Neutrophil (primary cell): ENCODE measurements around the gene HS1BP3.

Source experiments
- H3K27ac ChIP-seq: fragments of 200-600 bp; sonication (generic); 2 replicates; pipeline ENCODE4 v1.5.1; 2016; ENCODE audit warnings: mild to moderate bottlenecking, moderate library complexity
- H3K27me3 ChIP-seq: fragments of 200-600 bp; sonication (generic); 2 replicates; pipeline ENCODE4 v1.6.0; 2016; ENCODE audit warnings: mild to moderate bottlenecking
- H3K36me3 ChIP-seq: fragments of 200-600 bp; sonication (generic); 2 replicates; pipeline ENCODE4 v1.5.1; 2017
- H3K4me1 ChIP-seq, 2 experiments: fragments of 200-600 bp in 1 of 2; sonication (generic) in 1 of 2; 1 replicate in 1 of 2; 2 replicates in 1 of 2; pipeline versions ENCODE4 v1.5.1 to v1.6.1; 2013 to 2016; ENCODE audit warnings: low read depth in 1 of 2, low read length in 1 of 2, mild to moderate bottlenecking in 1 of 2, moderate library complexity in 1 of 2; ENCODE audit not compliant: control insufficient read depth in 1 of 2, insufficient read depth in 1 of 2
- H3K4me3 ChIP-seq, 2 experiments: fragments of 200-600 bp in 1 of 2; sonication (generic) in 1 of 2; 1 replicate in 1 of 2; 2 replicates in 1 of 2; pipeline ENCODE4 v1.5.1; 2013 to 2016; ENCODE audit warnings: low read depth in 1 of 2, low read length in 1 of 2, mild to moderate bottlenecking in 1 of 2, moderate library complexity in 1 of 2
- H3K9me3 ChIP-seq: fragments of 200-600 bp; sonication (generic); 2 replicates; pipeline ENCODE4 v1.5.1; 2016
- TF ChIP-seq, protein P1 (sequence below): fragments of 200-600 bp; sonication (generic); IDR thresholded peaks from 2 replicates; pipeline ENCODE4 v1.5.1; 2016; ENCODE audit warnings: antibody characterized with exemption

Gene HS1BP3

DNA sequence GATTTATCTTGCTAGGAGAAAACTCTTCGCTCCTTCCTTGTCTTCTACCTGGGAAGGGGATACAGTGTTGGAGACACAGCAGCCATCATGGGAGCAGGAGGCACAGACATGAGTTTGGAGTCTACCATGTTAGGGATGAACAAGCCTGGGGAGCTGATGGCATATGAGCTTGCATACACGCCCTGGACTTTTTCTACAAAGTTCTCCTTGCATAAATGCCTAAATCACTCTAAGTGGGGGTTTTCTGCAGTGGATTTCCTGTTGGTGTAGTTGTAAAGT lies 3.6 kb upstream of the HS1BP3 start:
- H3K4me1 ChIP-seq = peaks cover 36 to 43% of the 10 kb centered on the region in 2 experiments
- TF ChIP-seq, protein P1, sequence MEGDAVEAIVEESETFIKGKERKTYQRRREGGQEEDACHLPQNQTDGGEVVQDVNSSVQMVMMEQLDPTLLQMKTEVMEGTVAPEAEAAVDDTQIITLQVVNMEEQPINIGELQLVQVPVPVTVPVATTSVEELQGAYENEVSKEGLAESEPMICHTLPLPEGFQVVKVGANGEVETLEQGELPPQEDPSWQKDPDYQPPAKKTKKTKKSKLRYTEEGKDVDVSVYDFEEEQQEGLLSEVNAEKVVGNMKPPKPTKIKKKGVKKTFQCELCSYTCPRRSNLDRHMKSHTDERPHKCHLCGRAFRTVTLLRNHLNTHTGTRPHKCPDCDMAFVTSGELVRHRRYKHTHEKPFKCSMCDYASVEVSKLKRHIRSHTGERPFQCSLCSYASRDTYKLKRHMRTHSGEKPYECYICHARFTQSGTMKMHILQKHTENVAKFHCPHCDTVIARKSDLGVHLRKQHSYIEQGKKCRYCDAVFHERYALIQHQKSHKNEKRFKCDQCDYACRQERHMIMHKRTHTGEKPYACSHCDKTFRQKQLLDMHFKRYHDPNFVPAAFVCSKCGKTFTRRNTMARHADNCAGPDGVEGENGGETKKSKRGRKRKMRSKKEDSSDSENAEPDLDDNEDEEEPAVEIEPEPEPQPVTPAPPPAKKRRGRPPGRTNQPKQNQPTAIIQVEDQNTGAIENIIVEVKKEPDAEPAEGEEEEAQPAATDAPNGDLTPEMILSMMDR = no peak
- H3K9me3 ChIP-seq = no peaks in the 10 kb centered on the region
- H3K27ac ChIP-seq = peak overlapping the region; percentile 67
- no peaks in the 10 kb centered on the region for H3K36me3 ChIP-seq
- peaks cover 8% of the 10 kb centered on the region for H3K27me3 ChIP-seq
- H3K4me3 ChIP-seq = no peak overlapping the region

DNA sequence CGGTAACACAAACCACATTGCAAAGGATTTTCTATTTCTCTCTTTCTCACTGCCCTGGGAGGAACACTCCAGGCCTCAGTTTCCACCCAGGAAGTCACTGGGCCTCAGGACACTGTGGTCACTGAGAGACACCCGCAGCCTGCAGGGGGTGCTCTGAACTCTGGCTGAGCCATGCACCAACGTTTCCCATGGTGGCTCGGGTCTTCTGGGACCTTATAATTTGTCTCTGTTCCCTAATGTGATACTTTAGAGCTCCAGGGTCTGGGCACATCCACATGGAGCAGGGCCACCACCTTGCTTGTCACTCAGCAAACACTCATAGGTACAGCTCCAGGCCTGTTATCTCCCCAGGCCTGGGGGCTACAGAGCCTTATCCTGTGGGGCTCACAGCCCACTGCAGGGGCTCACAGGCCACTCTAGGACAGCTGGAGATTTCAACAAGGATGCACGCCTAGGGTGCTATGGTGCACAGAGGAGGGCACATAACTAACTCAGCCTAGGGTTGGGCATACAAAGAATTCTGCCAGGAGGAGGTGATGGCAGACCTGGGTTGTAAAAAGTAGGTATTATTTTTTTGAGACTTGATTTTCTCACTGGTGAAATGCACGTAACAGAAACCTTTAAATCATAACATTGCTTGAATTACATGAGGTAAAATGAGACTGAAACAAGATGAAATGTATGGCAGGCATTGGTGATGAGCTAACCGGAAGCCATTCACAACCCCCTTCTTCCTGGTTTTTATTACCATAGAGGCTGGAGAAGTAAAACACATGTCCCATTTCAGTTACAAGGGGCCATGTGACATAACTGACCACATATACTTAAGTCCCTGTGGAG lies 3.0 kb upstream of the HS1BP3 start:
- Histone ChIP-seq H3K9me3 (no peaks in the 10 kb centered on the region), H3K27me3 (peaks cover 2% of the 10 kb centered on the region), H3K27ac (peak overlapping the region; percentile 67), H3K36me3 (no peaks in the 10 kb centered on the region), H3K4me3 (no peak overlapping the region), H3K4me1 (peaks cover 41 to 49% of the 10 kb centered on the region in 2 experiments)
- TF ChIP-seq, protein P1 = no peak

DNA sequence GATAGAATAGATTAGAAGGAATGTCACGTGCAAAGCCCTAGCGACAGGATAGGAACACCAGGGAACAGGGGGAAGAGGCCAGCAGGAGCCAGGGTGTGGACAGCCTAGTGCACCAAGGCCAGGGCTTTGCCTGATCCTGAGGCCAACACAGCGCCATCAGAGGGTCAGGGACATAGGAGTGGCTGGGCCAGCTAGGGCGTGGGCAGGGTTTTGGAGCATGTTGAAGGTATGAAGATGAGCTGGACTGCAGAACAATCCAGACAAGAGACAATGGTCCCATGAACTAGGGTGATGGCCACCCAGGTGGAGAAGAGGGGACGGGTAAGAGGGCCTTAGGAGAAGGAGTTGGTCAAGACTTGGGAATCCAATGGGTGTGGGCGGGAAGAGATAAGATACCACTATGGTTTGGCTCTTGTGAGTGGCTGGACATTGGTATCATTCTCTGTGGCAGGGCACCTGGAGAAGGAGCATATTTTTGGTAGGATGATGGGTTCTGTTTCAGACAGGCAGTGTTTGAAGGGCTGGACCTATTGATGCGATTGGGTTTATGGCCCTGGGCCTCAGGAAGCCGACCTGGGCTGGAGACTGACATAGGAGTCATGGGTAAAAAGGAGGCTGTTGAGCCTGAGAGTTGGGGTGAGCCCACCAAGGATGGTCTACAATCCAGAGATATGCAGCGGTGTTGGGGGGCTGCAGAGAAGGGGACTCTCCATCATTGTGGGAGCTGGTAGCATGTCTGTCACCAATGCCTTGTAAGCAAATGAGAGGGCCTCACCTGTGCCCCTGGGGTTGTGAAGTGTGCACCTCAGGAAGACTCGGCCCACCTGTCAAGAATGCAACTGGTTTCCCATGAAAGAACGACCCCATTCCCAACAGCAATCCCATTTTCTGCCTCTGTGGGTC lies 2.0 kb upstream of the HS1BP3 start:
- no peak overlapping the region for H3K4me3 ChIP-seq
- no peaks in the 10 kb centered on the region for H3K9me3 ChIP-seq
- H3K36me3 ChIP-seq = no peaks in the 10 kb centered on the region
- H3K4me1 ChIP-seq = peaks cover 42 to 57% of the 10 kb centered on the region in 2 experiments
- H3K27ac ChIP-seq = no peak overlapping the region
- no peaks in the 10 kb centered on the region for H3K27me3 ChIP-seq
- TF ChIP-seq, protein P1 = no peak

DNA sequence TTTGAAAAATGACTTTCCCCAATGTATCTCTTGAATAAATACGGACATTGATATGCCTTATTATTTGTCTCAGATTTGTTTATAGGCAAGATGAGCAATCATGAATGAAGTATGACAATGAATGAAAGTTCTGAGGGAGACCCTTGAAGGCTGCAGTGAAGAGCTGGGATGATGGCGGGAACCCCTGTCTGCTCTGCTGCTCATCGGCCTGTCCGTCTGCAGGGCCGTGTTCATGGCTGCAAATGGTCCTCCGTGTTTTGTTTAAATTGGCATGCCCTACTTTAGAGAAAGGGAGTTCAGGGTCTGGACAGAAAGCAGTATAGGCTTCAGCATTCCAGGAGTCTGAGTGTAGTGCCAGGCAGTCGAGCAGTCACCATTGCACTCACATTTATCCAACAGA lies 1.2 kb upstream of the HS1BP3 start:
- Histone ChIP-seq H3K4me1 (peaks cover 42 to 57% of the 10 kb centered on the region in 2 experiments), H3K36me3 (no peaks in the 10 kb centered on the region), H3K4me3 (no peak overlapping the region), H3K27me3 (no peaks in the 10 kb centered on the region), H3K9me3 (no peaks in the 10 kb centered on the region), H3K27ac (peak overlapping the region; percentile 93)
- TF ChIP-seq, protein P1 = no peak

DNA sequence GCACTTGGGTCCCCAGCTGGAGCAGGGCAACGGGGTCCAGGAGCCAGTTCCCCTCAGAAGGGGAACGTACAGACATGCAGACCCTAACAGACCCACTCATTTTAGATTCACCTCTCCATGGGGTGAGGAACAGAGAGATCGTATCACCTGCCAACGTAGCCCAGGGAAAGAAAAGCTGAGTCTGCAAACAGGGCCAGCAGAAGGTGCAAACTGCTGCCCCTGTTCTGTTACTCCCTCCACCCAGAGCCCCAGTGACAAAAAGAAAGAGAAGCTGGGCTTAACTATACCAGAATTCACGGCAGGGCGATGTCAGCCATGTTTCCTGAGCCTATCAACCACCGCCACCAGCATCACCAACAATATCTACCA lies 817 bp upstream of the HS1BP3 start:
- H3K36me3 ChIP-seq = peaks cover under 1% of the 10 kb centered on the region
- H3K4me3 ChIP-seq = peak overlapping the region; percentile 87 to 89
- H3K9me3 ChIP-seq = no peaks in the 10 kb centered on the region
- H3K27me3 ChIP-seq = no peaks in the 10 kb centered on the region
- TF ChIP-seq, protein P1 = no peak
- peak overlapping the region; percentile 93 for H3K27ac ChIP-seq
- H3K4me1 ChIP-seq = peaks cover 42 to 57% of the 10 kb centered on the region in 2 experiments
